Esophagus muscularis mucosa (tissue), 3 donors: ENCODE results near the gene GTF3C4.

ENCODE experiments used
- CTCF ChIP-seq, 3 experiments: fragments of 200-600 bp in 2 of 3; fragments of 450-650 bp in 1 of 3; sonication (generic) in 2 of 3; IDR thresholded peaks; one replicate each; pipeline ENCODE4 v1.5.1; 2017 to 2019; ENCODE audit warnings: antibody characterized with exemption in 3 of 3, mild to moderate bottlenecking in 2 of 3, moderate library complexity in 1 of 3
- POLR2AphosphoS5 ChIP-seq, 2 donors: sonication (generic); formaldehyde crosslinking; IDR thresholded peaks; one replicate each; pipeline ENCODE4 v1.6.1; 2017; ENCODE audit warnings: antibody characterized with exemption in 2 of 2

- TF ChIP-seq CTCF (IDR thresholded peaks at IDR 0.05) (no peak), POLR2AphosphoS5 (IDR thresholded peaks at IDR 0.05) (no peak)
Observed at GRCh38 chr9:132645711-132646110, 24.6 kb upstream of the GTF3C4 start.
